Stimulated activated CD8-positive, alpha-beta memory T cell treated with anti-CD3 and anti-CD28 coated beads, Interleukin-4, amount 100 ng/mL, for 1 hour (primary cell): ENCODE data around the gene GSN.

ENCODE experiments used
- DNase-seq, 2 donors: peaks; one replicate each; pipeline ENCODE4 v3.0.0-alpha.2; 2020; ENCODE audit warnings: low read depth in 2 of 2, low spot score in 1 of 2

The GSN gene

DNA sequence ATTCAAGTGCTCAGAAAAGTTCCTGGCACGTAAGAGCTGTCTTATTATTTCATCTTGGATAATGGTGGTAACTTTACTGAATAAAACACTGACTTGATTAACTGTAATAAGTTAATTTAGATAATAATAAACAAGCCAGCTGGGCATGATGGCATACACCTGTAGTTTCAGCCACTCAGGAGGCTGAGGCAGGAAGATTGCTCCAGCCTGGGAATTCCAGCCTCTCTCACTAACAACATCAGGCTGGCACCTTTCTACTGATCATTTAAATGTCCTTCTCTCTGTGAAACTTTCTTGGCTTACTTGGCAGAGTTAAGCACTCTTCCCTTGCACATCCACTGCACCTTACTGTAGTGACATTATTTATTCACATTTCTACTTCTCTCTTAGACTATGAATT, 82.1 kb downstream of the GSN start:
- DNase-seq: no peak

DNA sequence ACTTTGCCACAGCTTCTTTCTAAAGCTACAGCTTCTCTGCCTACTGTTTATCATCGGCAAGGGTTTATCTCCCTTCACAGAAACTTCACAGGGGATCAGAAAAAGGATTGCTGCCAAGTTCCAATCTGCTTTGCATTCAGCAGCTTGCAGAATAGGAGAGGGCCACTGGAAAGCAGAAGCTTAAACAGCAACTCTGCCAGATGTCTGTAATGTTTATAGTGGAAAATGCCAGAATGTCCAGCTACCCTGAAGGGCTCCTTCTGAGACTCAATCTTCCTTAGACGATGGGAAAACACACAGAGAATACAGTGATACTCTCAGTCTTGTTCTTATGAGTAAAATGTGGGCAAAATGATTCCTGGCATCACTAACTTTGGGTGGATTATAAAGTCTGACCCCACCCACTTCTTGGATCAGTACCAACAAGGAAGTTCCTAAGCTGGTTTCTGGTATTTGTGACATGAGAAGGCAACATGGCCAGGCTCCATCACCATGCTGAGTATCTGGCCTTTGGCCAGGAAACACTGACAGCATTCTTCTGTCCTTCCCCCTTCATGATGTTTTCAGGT, 83.1 kb downstream of the GSN start:
- no peak for DNase-seq

DNA sequence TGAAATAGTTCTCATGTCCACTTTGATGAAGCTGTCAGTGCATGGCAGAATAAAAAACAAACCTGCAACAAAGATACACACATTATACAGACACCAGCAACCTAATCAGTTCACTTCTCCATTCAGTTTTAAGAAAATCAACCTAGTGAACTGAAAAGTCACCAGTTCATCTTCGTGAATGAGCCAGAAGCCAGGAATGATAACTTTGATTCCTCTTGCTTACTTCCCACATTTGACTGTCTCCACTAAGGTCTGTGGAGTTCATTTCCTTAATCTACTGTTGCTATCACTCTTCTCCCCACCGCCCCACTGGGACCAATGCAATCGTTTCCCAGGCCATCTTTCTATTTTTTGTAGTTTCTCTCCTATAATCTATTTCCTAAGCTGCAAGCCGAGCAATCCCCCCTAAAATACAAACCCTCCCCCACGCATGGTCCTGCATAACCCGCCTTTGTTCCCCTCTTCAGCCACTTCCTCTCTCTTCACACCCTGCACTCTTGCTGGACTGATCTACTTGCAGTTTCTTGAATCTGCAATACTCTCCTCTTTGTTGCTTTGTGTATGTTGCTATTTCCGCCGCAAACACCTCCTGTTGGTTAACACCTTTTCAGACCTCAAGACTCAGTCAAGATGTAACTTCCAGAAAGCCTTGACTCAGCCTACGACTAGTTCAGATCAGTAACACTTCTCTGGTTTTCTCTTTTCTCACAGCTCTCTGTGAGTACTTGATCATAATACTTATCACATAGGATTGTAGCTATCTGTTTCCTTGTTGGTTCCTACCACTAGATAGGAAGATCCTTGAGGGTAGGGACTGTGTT, 85.5 kb downstream of the GSN start:
- DNase-seq: peak; percentile 35 to 42

DNA sequence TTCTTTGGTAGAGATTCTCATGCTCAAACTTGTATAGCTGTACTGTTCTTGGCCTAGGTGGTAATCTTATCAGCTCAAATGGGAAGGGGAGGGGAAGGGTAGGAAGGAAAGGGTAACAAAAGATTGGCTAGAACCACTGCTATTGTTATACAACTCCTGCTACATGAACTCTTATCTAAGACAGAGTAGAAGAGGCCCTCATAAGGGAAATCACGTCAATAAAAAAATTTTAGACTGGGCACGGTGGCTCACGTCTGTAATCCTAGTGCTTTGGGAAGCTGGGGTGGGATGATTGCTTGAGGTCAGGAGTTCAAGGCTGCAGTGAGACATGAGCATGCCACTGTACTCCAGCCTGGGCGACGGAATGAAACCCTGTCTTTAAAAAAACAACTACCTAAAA, 86.2 kb downstream of the GSN start:
- DNase-seq: no peak

DNA sequence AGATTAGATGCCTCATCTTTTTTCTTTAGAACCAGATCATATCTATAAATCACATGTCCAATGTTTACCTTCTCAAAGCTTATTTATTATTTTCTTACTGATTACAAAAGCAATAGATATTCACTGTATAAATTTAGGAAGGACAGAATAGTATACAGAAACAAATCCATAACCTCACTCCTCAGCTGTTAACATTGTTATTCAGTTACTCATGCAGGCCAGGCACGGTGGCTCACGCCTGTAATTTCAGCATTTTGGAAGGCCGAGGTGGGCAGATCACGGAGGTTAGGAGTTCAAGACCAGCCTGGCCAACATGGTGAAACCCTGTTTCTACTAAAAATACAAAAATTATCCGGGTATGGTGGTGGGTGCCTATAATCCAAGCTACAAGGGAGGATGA, 86.8 kb downstream of the GSN start:
- DNase-seq: no peak

DNA sequence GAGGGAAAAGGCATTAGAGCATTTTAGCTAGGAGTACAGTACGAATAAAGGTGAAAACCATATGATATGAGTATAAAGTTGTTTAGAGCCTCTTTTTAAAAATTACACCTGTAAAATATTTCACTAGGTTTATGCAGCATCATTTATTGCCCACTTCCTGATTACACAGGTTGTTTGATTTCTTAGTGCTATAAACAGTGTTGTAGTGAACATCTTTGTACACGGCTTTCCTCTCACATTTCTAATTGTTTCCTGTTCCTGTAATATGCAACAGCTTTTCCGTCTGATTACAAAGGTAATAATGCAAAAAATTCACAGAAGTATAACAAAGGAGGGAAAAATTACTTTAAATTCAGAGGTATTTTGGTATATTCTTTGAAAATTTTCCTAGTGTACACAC, 89.0 kb downstream of the GSN start:
- DNase-seq: no peak

DNA sequence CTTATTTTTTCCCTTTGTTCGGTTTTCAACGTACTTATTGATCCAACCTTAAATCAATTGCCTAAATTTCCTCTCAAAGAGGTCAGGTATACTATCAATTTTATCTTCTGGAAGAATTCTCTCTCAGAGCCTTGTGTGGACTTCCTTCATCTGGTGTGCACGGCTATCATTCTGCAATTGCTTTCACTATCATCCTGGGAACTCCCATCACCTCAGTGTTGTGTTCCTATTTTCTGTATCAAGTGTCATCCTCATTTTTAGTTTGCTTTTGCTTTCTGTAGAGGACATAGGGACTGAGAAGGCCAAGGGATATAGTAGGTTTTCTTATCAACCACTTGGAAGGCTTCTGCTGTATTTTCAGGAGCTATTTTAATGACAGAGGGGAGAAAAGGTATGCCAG, 90.8 kb downstream of the GSN start:
- DNase-seq: no peak

DNA sequence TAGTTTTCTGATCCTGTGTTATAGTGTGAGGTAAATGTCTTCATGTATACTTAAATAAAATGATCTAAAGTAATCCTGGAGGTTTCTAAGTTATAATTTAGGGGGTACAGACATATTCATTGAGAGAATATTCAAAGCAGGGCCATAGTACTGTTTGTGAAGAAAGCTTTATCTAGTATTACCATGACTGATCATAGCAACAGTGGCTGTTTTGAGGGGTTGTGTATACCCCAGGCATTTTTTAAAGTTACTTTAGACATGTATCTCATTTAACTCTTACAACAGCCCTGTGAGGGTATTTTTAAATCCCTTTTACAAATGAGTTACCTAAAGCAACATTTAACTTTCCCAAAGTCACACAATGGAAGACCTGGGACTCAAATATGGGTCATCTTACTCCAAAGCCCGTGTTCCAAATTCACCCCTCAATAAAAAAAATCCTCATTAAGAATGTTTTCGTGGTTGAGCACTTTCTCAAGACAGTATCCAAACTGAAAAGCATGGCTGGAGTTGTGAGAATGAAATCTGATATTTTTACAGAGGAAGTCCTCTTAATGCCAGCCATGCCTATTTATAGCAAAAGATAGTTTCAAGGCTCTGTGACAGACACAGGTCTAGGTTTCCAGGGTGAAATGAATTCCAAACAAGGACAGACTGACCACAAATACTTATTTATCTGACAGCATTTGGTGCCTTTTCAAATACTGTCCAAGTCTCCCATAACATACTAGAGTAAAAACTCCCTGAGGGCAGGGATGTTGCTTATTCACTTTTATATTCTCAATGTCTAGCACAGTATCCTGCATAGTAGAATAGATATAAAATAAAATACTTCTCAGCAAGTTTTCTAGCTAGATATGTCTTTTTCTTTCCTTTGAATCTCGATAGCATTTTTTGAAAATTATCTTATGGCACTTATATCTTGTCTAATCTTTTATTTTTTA, 91.7 kb downstream of the GSN start:
- DNase-seq: no peak

DNA sequence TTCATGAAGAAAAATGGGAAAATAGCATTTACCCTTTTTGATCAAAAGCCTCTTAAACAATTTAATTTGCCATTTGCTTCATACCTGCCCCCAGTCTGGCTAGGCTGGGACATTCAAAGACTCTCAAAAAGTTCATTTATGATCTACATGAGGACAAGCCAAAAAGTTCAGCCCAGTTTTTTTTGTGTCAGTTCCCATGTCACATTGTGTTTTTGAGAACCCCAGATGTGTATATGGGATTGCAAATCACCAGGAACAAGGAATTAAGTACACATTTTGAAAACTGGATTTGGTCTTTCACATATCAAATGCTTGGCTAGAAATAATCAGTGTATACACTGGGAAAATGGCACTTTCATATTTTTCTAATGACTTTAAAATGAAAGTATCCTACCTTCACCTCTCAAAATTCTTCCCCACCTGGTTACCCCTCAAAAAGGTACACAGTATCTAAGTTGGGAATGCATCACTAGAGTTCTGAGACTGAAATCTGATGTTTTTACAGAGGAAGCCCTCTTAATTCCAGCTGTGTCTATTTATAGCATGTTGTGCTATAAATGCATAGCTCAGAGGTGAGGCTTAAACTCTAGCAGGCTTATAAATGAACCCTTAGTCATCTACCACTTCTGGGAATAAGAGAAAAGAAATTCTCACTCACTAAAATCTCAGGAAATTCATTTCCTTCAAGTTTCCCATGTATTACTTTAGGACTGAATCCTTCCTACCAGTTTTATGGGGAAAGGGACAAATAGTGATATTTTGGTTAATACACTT, 92.8 kb downstream of the GSN start:
- no peak for DNase-seq

DNA sequence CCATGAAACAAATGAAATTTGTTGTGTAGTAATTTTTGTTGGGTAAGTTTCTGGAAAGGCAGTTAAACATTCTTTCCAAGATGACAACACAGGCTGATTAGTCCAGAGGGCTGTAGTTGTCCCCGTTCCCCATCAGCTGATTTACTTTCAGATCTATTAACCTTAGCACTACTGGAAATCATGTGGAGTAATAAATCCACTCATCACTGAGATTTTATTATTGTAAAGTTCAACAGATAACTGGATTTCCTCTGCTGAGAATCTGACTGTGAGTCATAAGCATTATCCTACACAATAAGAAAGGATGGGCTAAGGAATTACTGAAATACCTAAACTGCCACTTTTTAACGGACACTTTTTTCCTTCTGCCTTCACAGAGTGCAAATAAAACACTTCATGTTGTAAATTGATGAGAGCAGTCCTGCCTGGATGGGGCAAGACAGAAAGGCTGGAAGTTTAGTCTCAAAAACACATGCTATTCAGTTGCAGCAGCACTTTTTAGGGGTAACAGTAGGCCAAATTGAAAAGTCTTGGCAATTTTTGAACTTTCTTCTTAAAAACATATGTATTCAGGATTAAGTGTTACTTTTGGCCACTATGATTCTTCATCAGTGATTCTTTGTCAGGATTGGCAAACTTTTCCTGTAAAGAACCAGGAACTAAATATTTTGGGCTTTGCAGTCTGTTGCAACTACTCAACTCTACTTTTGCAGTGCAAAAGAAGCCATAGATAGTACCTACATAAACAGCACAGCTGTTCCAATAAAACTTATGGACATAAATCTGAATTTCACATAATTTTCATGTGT, 95.1 kb downstream of the GSN start:
- no peak for DNase-seq

DNA sequence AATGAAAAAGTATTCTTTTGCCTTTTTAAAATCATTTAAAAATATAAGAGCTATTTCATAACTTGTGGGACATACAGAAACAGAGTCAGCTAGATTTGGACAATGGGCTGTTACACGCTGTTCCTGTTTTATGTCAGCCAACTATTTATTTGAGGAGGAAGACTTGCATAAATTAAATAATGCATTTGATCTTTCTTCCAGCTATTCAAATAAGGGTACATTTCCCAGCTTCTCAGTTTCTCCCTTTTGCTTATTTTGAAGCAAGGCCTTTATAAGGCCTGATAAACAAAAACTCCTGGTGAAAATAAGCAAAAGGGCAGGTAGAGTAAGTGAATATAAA, 95.6 kb downstream of the GSN start:
- no peak for DNase-seq

DNA sequence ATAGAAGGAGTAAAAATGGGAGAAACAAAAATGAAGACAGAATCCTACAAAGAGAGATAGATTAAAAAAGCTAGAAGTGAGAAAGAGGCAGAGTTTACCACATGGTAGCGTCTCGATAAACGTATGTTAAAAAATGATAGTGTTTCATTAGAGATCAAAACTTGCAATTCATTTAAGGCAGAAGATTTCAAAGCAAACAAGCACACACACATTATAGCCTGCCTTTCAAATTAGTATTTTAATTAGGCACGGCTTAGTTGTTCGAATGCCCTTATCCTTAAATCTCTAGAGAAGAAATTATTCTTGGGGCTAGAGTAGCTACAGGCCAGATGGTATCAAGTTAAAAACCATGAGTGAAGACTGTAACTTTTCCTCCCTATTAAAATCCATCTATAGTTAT, 96.1 kb downstream of the GSN start:
- DNase-seq: no peak

DNA sequence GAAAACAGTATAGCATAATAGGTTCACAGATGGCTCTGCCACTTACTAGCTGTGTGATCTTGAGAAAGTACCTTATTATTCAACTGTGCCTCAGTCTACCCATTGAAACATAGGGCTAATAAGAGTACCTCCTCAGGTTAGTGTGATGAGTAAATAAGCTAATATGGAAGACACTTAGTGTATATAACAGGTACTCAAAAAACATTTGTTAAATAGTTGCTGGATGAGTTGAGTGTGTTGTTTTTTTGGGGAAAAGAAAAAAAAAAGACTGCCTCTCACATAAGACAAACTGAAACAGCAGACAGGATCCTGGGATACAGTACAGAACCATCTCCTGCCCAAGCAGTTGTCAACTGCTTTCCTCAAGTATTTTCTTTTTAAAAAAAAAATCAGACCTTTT, 96.9 kb downstream of the GSN start:
- no peak for DNase-seq

DNA sequence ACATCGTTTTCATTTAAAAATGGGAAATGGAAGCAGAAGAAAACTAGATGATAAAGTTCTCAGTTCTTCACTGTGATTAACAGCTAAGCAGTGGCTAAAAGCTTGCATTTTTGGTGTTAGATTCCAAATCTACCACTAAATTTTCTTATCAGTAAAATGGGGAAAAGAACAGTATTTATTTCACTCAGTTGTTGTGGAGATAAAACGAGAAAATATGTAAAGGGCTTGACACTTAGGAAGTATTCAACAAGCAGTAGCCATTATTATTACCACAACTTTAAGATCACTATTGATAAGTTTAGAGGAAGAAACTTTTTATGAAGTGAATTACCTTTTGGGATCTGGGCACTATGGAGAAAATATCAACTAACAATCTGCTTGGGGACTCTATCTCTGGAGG, 97.6 kb downstream of the GSN start:
- DNase-seq: no peak

DNA sequence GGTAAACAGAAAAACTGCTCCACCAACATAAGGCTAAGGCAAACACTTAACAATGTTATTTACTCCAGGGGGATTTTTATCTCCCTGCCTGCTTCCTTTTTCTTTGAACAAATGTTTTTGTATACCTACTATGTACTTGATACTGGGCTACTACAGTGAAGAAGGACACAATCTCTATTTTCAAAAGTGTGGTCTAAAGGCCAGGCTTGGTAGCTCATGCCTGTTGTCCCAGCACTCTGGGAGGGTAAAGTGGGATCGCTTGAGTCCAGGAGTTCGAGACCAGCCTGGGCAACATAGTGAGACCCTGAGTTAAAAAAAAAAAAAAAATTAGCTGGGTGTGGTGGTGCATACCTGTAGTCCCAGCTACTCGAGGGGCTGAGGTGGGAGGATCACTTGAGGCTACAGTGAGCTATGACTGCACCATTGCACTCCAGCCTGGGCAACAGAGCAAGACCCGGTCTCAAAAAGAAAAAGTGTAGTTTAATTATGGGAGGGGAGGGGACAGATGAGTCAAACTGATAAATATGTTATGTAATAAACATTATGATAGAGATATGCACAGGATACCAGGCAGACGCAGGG, 98.7 kb downstream of the GSN start:
- no peak for DNase-seq

DNA sequence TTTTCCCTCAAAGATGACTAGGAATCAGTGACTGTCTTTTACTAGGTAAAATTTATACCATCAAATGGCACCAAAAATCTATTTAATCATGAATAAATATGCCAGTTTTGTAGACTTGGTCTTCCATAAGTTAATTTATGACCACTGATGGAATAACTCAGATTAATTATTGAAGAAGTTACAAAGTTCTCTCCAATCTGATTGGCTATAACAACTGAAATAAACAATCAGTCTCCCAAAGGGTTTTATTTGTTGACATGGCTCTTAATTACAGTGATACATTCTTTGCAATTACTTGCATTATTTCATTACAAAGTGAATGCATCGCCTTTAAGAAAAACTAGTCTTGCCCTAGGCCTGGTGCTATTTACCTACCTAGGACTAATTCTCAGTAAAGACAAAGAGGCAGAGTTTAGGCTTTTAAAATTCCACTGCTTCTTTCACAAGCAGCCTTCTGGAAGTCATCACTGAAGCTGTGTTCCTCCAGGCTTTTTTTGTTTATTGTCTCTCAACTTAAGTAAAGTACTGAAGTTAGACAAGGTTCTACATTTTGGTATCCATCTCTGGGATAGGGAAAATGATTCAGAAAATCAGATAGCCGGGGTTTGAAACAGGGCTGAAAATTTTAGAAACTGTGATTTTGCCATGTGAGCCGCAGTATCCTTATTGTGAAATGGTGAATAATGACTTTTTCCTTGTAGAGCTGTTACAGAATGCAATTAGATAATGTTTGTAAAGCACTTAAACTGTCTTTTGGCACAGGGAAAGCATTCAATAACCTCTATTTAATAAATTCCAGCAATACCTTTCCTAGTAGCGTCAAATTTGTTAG, 99.6 kb downstream of the GSN start:
- no peak for DNase-seq

DNA sequence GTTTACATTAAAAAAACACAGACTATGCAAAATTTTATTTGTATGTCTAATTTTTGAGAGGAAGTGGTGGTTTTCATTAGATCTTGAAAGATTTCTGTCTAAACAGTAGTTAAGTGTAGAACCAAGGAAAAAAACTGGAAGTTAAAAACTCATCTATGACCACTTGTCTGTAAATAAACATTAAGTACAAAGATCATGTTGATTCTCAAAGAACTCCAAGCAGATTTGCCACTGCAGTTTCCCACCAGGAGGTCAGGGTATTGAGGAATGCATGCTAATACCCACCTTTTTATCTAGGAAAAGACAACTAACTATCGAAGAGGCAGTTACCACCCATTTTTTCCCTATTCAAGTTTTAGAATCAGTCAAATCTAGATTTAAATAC, 100.2 kb downstream of the GSN start:
- no peak for DNase-seq

DNA sequence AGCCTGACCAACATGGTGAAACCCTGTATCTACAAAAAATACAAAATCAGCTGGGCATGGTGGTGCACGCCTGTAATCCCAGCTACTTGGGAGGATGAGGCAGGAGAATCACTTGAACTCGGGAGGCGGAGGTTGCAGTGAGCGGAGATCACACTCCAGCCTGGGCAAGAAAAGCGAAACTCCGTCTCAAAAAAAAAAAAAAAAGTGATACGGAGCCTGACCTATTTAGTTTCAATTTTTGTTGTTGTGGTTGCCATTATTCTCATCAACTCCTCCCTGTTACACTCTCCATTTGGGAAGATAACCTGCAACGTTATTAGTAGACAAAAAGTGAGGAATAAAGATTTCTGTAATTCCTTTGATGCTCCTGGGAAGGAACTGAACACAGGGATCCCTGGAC, 100.8 kb downstream of the GSN start:
- DNase-seq: no peak

DNA sequence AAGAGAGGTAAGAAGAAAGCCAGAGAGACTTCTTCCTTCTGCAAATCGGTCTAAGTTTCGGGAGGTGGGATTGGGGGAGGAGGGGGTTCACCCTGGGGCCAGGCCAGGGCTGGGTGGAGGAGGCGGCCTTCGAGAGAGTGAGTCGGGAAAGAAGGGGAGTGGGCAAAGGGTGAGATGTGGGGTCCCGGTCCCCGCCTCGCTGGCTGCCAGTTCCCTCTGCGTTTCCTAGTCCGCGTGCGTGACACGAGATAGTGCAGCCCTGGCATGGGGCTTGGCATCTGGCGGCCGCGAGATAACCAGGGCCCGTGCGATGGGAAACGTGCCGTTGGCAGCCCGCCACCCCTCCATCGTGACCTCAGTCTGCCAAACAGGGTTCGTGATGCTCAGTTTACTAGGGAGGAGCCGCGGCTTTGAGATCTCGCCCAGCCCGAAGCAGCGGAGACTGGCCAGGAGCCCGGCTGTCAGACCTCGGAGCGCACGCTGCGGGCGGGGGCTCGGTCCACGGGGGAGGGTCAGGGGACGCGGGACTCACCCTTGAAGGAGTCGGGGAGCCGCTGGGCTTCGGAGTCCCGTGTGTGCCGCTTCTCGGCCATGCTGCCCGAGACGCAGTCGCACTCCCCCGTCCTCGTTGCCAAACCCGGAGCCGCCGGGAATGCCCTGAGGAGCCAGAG, 101.8 kb downstream of the GSN start, which contains the start of gene STOM:
Gene STOM, minus strand, starts transcription at position 656 of the 671 bp plus-strand sequence. Its CDS starts 63 bp downstream, at position 593.
- peak; percentile 25 to 27 for DNase-seq
